Measurements from ENCODE around the gene BMP8B.
"Not testable (repeated sequence)": the region's sequence is repeated elsewhere in the genome, so short reads cannot be mapped to it uniquely, and the experiment has no call there.

DNA sequence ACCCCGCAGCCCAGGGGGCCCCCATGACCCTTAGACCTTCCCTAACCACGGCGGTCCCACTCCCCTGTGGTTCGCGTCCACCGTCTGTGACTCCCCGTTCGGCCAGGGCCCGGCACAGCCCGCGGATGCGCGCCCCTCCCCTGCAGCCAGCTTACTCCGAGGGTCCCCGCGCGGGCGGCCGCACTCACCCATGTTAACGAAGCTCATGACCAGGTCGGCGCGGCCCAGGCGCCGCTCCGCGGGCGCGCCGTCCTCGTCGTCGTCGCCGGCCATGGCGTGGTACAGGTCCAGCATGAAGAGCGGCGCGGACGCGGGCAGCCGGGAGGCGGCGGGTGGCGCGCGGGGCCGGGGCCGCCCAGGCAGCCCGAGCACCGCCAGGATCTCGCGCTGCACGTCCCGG lies 701 bp downstream of the BMP8B start:
- TF ChIP-seq, protein P1, sequence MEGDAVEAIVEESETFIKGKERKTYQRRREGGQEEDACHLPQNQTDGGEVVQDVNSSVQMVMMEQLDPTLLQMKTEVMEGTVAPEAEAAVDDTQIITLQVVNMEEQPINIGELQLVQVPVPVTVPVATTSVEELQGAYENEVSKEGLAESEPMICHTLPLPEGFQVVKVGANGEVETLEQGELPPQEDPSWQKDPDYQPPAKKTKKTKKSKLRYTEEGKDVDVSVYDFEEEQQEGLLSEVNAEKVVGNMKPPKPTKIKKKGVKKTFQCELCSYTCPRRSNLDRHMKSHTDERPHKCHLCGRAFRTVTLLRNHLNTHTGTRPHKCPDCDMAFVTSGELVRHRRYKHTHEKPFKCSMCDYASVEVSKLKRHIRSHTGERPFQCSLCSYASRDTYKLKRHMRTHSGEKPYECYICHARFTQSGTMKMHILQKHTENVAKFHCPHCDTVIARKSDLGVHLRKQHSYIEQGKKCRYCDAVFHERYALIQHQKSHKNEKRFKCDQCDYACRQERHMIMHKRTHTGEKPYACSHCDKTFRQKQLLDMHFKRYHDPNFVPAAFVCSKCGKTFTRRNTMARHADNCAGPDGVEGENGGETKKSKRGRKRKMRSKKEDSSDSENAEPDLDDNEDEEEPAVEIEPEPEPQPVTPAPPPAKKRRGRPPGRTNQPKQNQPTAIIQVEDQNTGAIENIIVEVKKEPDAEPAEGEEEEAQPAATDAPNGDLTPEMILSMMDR (IDR thresholded peaks at IDR 0.05; ENCODE audit: insufficient read depth, low read depth, low read length), result not testable (repeated sequence)
- TF ChIP-seq EZH2 (IDR thresholded peaks at IDR 0.05; ENCODE audit: insufficient read depth, low read length), result peak; percentile 12

Measured in astrocyte (in vitro differentiated cells and primary cell).